Neural progenitor cell (in vitro differentiated cells): ENCODE results near the gene ABLIM2. TPM values are rescaled to one million over a fixed set of nuclear protein-coding genes. Genes with fewer than 3 reads are reported as not detected.

Source experiments
- DNase-seq: peaks from one replicate; pipeline ENCODE4 v3.0.0-alpha.2; 2016; ENCODE audit warnings: low spot score
- H2AFZ ChIP-seq: fragments of 200-600 bp; sonication (generic); replicated peaks from 2 replicates; pipeline ENCODE4 v1.6.1; 2016; ENCODE audit warnings: antibody characterized with exemption
- H3F3A ChIP-seq: fragments of 200-600 bp; sonication (generic); 2 replicates; pipeline ENCODE4 v1.6.1; 2016; ENCODE audit warnings: antibody characterized with exemption, low read depth
- H3K27ac ChIP-seq: fragments of 200-600 bp; sonication (generic); 2 replicates; pipeline ENCODE4 v1.5.1; 2016; ENCODE audit warnings: mild to moderate bottlenecking
- H3K27me3 ChIP-seq: fragments of 200-600 bp; sonication (generic); 2 replicates; pipeline ENCODE4 v1.6.1; 2016; ENCODE audit warnings: mild to moderate bottlenecking, moderate library complexity
- H3K36me3 ChIP-seq: fragments of 200-600 bp; sonication (generic); 2 replicates; pipeline ENCODE4 v1.5.1; 2016
- H3K4me1 ChIP-seq: fragments of 200-600 bp; sonication (generic); 2 replicates; pipeline ENCODE4 v1.6.1; 2016; ENCODE audit warnings: mixed run types
- H3K4me2 ChIP-seq: fragments of 200-600 bp; sonication (generic); 2 replicates; pipeline ENCODE4 v1.6.1; 2016
- H3K4me3 ChIP-seq: fragments of 200-600 bp; sonication (generic); 2 replicates; pipeline ENCODE4 v1.5.1; 2016
- H3K79me2 ChIP-seq: fragments of 200-600 bp; sonication (generic); 2 replicates; pipeline ENCODE4 v1.6.1; 2016; ENCODE audit warnings: low read depth
- H3K9ac ChIP-seq: fragments of 200-600 bp; sonication (generic); 2 replicates; pipeline ENCODE4 v1.6.1; 2016
- H3K9me3 ChIP-seq: fragments of 200-600 bp; sonication (generic); 2 replicates; pipeline ENCODE4 v1.5.1; 2016; ENCODE audit warnings: low read depth
- H4K20me1 ChIP-seq: fragments of 200-600 bp; sonication (generic); 2 replicates; pipeline ENCODE4 v1.6.1; 2016; ENCODE audit warnings: low read depth
- H3K27ac Mint-ChIP-seq: 3 replicates; pipeline ENCODE4 v1.8.0; 2021; ENCODE audit warnings: mixed read lengths
- H3K27me3 Mint-ChIP-seq: 2 replicates; pipeline ENCODE4 v1.8.0; 2022; ENCODE audit warnings: low read depth, mild to moderate bottlenecking, inconsistent platforms, moderate library complexity, mixed read lengths; ENCODE audit not compliant: insufficient read depth
- H3K36me3 Mint-ChIP-seq: 3 replicates; pipeline ENCODE4 v1.8.0; 2021; ENCODE audit warnings: mixed read lengths
- H3K4me1 Mint-ChIP-seq: 3 replicates; pipeline ENCODE4 v1.8.0; 2021; ENCODE audit warnings: mixed read lengths
- H3K4me3 Mint-ChIP-seq: 3 replicates; pipeline ENCODE4 v1.8.0; 2021; ENCODE audit warnings: mild to moderate bottlenecking, moderate library complexity, mixed read lengths
- H3K9me3 Mint-ChIP-seq: 3 replicates; pipeline ENCODE4 v1.8.0; 2020; ENCODE audit warnings: mixed read lengths
- EZH2 ChIP-seq: fragments of 200-600 bp; sonication (generic); IDR thresholded peaks from 2 replicates; pipeline ENCODE4 v1.6.1; 2017; ENCODE audit warnings: antibody characterized with exemption, mild to moderate bottlenecking, moderate library complexity
- EZH2phosphoT487 ChIP-seq: fragments of 200-600 bp; sonication (generic); IDR thresholded peaks from 2 replicates; pipeline ENCODE4 v1.6.1; 2017; ENCODE audit warnings: antibody characterized with exemption
- total RNA-seq: library from RNA; depleted of rRNA; stranded (reverse); fragments of >200 nt; gene quantifications from 2 replicates; pipeline ENCODE4 v1.2.3, GENCODE V29; 2015; ENCODE audit warnings: low replicate concordance
- TF ChIP-seq, protein P1 (sequence below): fragments of 200-600 bp; sonication (generic); IDR thresholded peaks from 2 replicates; pipeline ENCODE4 v1.5.1; 2017; ENCODE audit warnings: antibody characterized with exemption, mild to moderate bottlenecking

The ABLIM2 gene
- total RNA-seq, 1 donor from 2014 or later, result 0.24 TPM

- TF ChIP-seq EZH2phosphoT487, result no peak
- TF ChIP-seq, protein P1, sequence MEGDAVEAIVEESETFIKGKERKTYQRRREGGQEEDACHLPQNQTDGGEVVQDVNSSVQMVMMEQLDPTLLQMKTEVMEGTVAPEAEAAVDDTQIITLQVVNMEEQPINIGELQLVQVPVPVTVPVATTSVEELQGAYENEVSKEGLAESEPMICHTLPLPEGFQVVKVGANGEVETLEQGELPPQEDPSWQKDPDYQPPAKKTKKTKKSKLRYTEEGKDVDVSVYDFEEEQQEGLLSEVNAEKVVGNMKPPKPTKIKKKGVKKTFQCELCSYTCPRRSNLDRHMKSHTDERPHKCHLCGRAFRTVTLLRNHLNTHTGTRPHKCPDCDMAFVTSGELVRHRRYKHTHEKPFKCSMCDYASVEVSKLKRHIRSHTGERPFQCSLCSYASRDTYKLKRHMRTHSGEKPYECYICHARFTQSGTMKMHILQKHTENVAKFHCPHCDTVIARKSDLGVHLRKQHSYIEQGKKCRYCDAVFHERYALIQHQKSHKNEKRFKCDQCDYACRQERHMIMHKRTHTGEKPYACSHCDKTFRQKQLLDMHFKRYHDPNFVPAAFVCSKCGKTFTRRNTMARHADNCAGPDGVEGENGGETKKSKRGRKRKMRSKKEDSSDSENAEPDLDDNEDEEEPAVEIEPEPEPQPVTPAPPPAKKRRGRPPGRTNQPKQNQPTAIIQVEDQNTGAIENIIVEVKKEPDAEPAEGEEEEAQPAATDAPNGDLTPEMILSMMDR, result no peak
- TF ChIP-seq EZH2, result no peak
- H3K4me1 ChIP-seq, result peaks cover 6% of the 10 kb centered on the region
- no peaks in the 10 kb centered on the region for H3K27me3 ChIP-seq
- no peak overlapping the region for H2AFZ ChIP-seq
- no peak overlapping the region for H3K27ac ChIP-seq
- no peaks in the 10 kb centered on the region for H3F3A ChIP-seq
- no peaks in the 10 kb centered on the region for H3K36me3 ChIP-seq
- no peak for DNase-seq
- no peak overlapping the region for H3K4me3 ChIP-seq
- Mint-ChIP-seq H3K27ac (peak overlapping the region; percentile 50), H3K27me3 (peaks cover 6% of the 10 kb centered on the region), H3K9me3 (no peaks in the 10 kb centered on the region), H3K4me1 (peaks cover 25% of the 10 kb centered on the region), H3K36me3 (no peaks in the 10 kb centered on the region), H3K4me3 (no peak overlapping the region)
- no peak overlapping the region for H3K9ac ChIP-seq
- H4K20me1 ChIP-seq, result no peaks in the 10 kb centered on the region
- no peaks in the 10 kb centered on the region for H3K9me3 ChIP-seq
- H3K79me2 ChIP-seq, result no peaks in the 10 kb centered on the region
- no peak overlapping the region for H3K4me2 ChIP-seq
Observed at GRCh38 chr4:8016527-8016926, 142.1 kb downstream of the ABLIM2 start.

DNA sequence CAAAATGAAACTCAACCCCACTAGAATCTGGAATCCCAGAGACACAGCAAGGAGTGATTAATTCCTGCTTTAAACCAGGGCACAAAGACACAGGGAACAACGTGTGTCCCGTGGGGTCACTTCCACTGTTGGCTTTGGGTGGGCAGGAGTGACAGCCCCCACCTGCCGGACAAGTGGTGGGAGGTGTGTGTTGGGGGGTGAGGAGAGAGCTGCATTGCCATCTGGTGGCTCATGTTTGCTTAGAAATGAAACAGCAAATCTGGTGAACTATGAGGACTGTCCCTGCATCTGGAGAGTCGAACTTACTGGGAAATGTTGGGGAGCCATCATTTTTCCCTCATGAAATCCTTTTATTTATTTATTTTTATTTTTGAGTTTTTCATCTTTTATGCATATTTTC, 143.1 kb downstream of the ABLIM2 start:
- Histone ChIP-seq H3K4me3 (no peak overlapping the region), H4K20me1 (no peaks in the 10 kb centered on the region), H3K27ac (no peak overlapping the region), H2AFZ (no peak overlapping the region), H3K9ac (no peak overlapping the region), H3K27me3 (no peaks in the 10 kb centered on the region), H3K9me3 (no peaks in the 10 kb centered on the region), H3K79me2 (no peaks in the 10 kb centered on the region), H3K36me3 (no peaks in the 10 kb centered on the region), H3K4me1 (peaks cover 12% of the 10 kb centered on the region), H3F3A (no peaks in the 10 kb centered on the region), H3K4me2 (no peak overlapping the region)
- no peak for DNase-seq
- Mint-ChIP-seq H3K4me3 (no peak overlapping the region), H3K9me3 (no peaks in the 10 kb centered on the region), H3K27me3 (peaks cover 6% of the 10 kb centered on the region), H3K4me1 (peaks cover 34% of the 10 kb centered on the region), H3K27ac (no peak overlapping the region), H3K36me3 (no peaks in the 10 kb centered on the region)
- TF ChIP-seq EZH2phosphoT487, result no peak
- TF ChIP-seq, protein P1, result peak; percentile 34

GRCh38 chr4:8013976-8014726, 144.5 kb downstream of the ABLIM2 start:
- no peak for DNase-seq
- Mint-ChIP-seq H3K4me3 (no peak overlapping the region), H3K27ac (peak overlapping the region; percentile 50), H3K4me1 (peaks cover 40% of the 10 kb centered on the region), H3K27me3 (peaks cover 7% of the 10 kb centered on the region), H3K36me3 (no peaks in the 10 kb centered on the region), H3K9me3 (no peaks in the 10 kb centered on the region)
- no peak overlapping the region for H3K27ac ChIP-seq
- H3K9ac ChIP-seq, result no peak overlapping the region
- no peak overlapping the region for H3K4me3 ChIP-seq
- TF ChIP-seq, protein P1, result no peak
- TF ChIP-seq EZH2 (no peak), EZH2phosphoT487 (no peak)
- H4K20me1 ChIP-seq, result no peaks in the 10 kb centered on the region
- H3K4me1 ChIP-seq, result peaks cover 11% of the 10 kb centered on the region
- no peaks in the 10 kb centered on the region for H3K27me3 ChIP-seq
- no peak overlapping the region for H3K4me2 ChIP-seq
- no peaks in the 10 kb centered on the region for H3K36me3 ChIP-seq
- no peaks in the 10 kb centered on the region for H3F3A ChIP-seq
- H3K79me2 ChIP-seq, result no peaks in the 10 kb centered on the region
- H2AFZ ChIP-seq, result no peak overlapping the region
- H3K9me3 ChIP-seq, result no peaks in the 10 kb centered on the region
